Endothelial cell of umbilical vein (primary cell): Measurements from ENCODE around the gene NANOS2. TPM values are rescaled to one million over a fixed set of nuclear protein-coding genes. Genes with fewer than 3 reads are reported as not detected.

Experiments used
- BruUV-seq: library from RNA; stranded (reverse); fragments of 400-500 nt; replicated peaks from 2 replicates; lab custom pipeline; 2021; lab: Mats Ljungman, UMichigan
- CTCF ChIA-PET: fragments of 300-600, 350-600 bp; sonication (Branson Sonifier 250); formaldehyde crosslinking; loops from one replicate; lab custom pipeline; 2021; ENCODE audit warnings: antibody characterized with exemption, inconsistent platforms; lab: Charles Lee
- POLR2A ChIA-PET: fragments of 300-600, 350-600 bp; sonication (Branson Sonifier 250); formaldehyde crosslinking; loops from one replicate; lab custom pipeline; 2021; ENCODE audit warnings: antibody characterized with exemption, inconsistent platforms; lab: Charles Lee
- DNase-seq: peaks from one replicate; pipeline ENCODE4 v3.0.0-alpha.2; 2011; ENCODE audit warnings: low read depth, low spot score
- FAIRE-seq: peaks from 2 replicates; lab custom pipeline; 2011; peaks lifted over from hg19 to GRCh38; lab: Jason Lieb, UNC
- H2AFZ ChIP-seq: 2 replicates; pipeline ENCODE4 v1.6.0; 2012; ENCODE audit warnings: low read depth, low read length, control low read depth, inconsistent platforms
- H3K27ac ChIP-seq: 2 replicates; pipeline ENCODE4 v1.5.1; 2011; ENCODE audit warnings: low read depth, mild to moderate bottlenecking, control low read depth, low read length, moderate library complexity; ENCODE audit not compliant: insufficient read depth
- H3K27me3 ChIP-seq, 2 experiments: 2 replicates each; pipeline versions ENCODE4 v1.6.0 to v1.6.1; 2011; ENCODE audit warnings: low read length in 2 of 2, mixed read lengths in 1 of 2; ENCODE audit not compliant: control insufficient read depth in 2 of 2, insufficient read depth in 2 of 2
- H3K36me3 ChIP-seq, 2 experiments: 2 replicates in 1 of 2; 3 replicates in 1 of 2; pipeline ENCODE4 v1.5.1; 2011; ENCODE audit warnings: low read length in 2 of 2, mild to moderate bottlenecking in 1 of 2, moderate library complexity in 1 of 2; ENCODE audit not compliant: control insufficient read depth in 2 of 2, insufficient read depth in 2 of 2; ENCODE audit errors: extremely low read depth in 1 of 2
- H3K4me1 ChIP-seq: 3 replicates; pipeline ENCODE4 v1.5.1; 2011; ENCODE audit warnings: mild to moderate bottlenecking, low read length; ENCODE audit not compliant: control insufficient read depth, insufficient read depth; ENCODE audit errors: extremely low read depth
- H3K4me2 ChIP-seq: 2 replicates; pipeline ENCODE4 v1.6.1; 2011; ENCODE audit warnings: low read length, control low read depth, mixed read lengths; ENCODE audit not compliant: insufficient read depth
- H3K4me3 ChIP-seq, 3 experiments: fragments of 200-600 bp in 1 of 3; sonication (generic), shearing (Covaris generic) in 1 of 3; replicated peaks in 1 of 3; 2 replicates each; pipeline ENCODE4 v1.5.1; 2011 to 2016; ENCODE audit warnings: control low read depth in 3 of 3, low read length in 3 of 3, mild to moderate bottlenecking in 2 of 3, inconsistent platforms in 1 of 3, low read depth in 1 of 3, moderate library complexity in 1 of 3; ENCODE audit not compliant: insufficient read depth in 1 of 3
- H3K79me2 ChIP-seq: 2 replicates; pipeline ENCODE4 v1.6.0; 2012; ENCODE audit warnings: low read length, inconsistent platforms; ENCODE audit not compliant: control insufficient read depth, insufficient read depth
- H3K9ac ChIP-seq: replicated peaks from 2 replicates; pipeline ENCODE3; 2011; ENCODE audit warnings: low read length, control low read depth; ENCODE audit not compliant: insufficient read depth; ENCODE audit errors: extremely low read depth
- H3K9me1 ChIP-seq: replicated peaks from 3 replicates; pipeline ENCODE4 v1.6.0; 2011; ENCODE audit warnings: mild to moderate bottlenecking, low read length; ENCODE audit not compliant: control insufficient read depth, insufficient read depth; ENCODE audit errors: extremely low read depth
- H3K9me3 ChIP-seq: replicated peaks from 2 replicates; pipeline ENCODE4 v1.5.1; 2012; ENCODE audit warnings: low read length, inconsistent platforms; ENCODE audit not compliant: control insufficient read depth, insufficient read depth
- H4K20me1 ChIP-seq: replicated peaks from 2 replicates; pipeline ENCODE3; 2011; ENCODE audit warnings: mild to moderate bottlenecking, low read length; ENCODE audit not compliant: control insufficient read depth, insufficient read depth; ENCODE audit errors: extremely low read depth
- FOS ChIP-seq: IDR thresholded peaks from 2 replicates; pipeline ENCODE4 v1.6.1; 2011; ENCODE audit warnings: mild to moderate bottlenecking, low read length, moderate library complexity, borderline replicate concordance; ENCODE audit not compliant: insufficient read depth
- GATA2 ChIP-seq: IDR thresholded peaks from 2 replicates; pipeline ENCODE4 v1.7.0; 2011; ENCODE audit warnings: low read depth, mild to moderate bottlenecking, moderate library complexity, mixed read lengths, low read length; ENCODE audit not compliant: insufficient read length, insufficient read depth
- JUN ChIP-seq: IDR thresholded peaks from 2 replicates; pipeline ENCODE4 v1.6.1; 2011; ENCODE audit warnings: borderline replicate concordance, low read depth; ENCODE audit not compliant: insufficient read length, insufficient read depth
- MYC ChIP-seq: IDR thresholded peaks from one replicate; pipeline ENCODE4 v1.6.1; 2011; ENCODE audit warnings: mild to moderate bottlenecking, low read depth, low read length
- POLR2AphosphoS5 ChIP-seq: IDR thresholded peaks from 2 replicates; pipeline ENCODE4 v1.6.1; 2012; ENCODE audit warnings: low read depth, mild to moderate bottlenecking, control low read depth, low read length, moderate library complexity; ENCODE audit not compliant: insufficient read depth
- dilution Hi-C: fragments of 300-500 bp; cut with MboI; formaldehyde crosslinking; loops from one replicate; pipeline ENCODE4 v1.15.0; 2019; ENCODE audit warnings: low sequenced_read_pairs; ENCODE audit not compliant: extremely low pct_ligation_motif_present
- intact Hi-C: fragments of 100-400 bp; cut with micrococcal nuclease; formaldehyde crosslinking; loops from one replicate; pipeline ENCODE4 v1.10.0; 2022
- polyA plus RNA-seq, 4 experiments: library from polyadenylated mRNA; depleted of rRNA in 3 of 4; stranded (reverse) in 3 of 4; unstranded in 1 of 4; fragments of >200 nt; gene quantifications; 2 replicates each; pipeline versions ENCODE4 v1.2.1 to v1.2.3, GENCODE V29; 2011 to 2012; ENCODE audit warnings: missing spikeins in 1 of 4
- total RNA-seq: library from RNA; stranded (reverse); gene quantifications from 2 replicates; pipeline ENCODE4 v1.2.3, GENCODE V29; 2021
- TF ChIP-seq, protein P1 (sequence below), 2 donors: IDR thresholded peaks; 1 replicate in 1 of 2; 2 replicates in 1 of 2; pipeline ENCODE4 v1.5.1; 2011; ENCODE audit warnings: low read length in 2 of 2, mild to moderate bottlenecking in 2 of 2, moderate library complexity in 2 of 2, control low read depth in 1 of 2, inconsistent platforms in 1 of 2, low read depth in 1 of 2; ENCODE audit not compliant: insufficient read depth in 1 of 2; ENCODE audit errors: extremely low read depth in 1 of 2
- TF ChIP-seq, protein P2 (sequence below): IDR thresholded peaks from 2 replicates; pipeline ENCODE4 v1.6.1; 2011; ENCODE audit not compliant: insufficient read depth, insufficient read length

Gene NANOS2
- total and polyA plus RNA-seq, 2 donors (not counting 3 experiments of a cell fraction or from before 2014, with no cell fraction given): not detected

DNA sequence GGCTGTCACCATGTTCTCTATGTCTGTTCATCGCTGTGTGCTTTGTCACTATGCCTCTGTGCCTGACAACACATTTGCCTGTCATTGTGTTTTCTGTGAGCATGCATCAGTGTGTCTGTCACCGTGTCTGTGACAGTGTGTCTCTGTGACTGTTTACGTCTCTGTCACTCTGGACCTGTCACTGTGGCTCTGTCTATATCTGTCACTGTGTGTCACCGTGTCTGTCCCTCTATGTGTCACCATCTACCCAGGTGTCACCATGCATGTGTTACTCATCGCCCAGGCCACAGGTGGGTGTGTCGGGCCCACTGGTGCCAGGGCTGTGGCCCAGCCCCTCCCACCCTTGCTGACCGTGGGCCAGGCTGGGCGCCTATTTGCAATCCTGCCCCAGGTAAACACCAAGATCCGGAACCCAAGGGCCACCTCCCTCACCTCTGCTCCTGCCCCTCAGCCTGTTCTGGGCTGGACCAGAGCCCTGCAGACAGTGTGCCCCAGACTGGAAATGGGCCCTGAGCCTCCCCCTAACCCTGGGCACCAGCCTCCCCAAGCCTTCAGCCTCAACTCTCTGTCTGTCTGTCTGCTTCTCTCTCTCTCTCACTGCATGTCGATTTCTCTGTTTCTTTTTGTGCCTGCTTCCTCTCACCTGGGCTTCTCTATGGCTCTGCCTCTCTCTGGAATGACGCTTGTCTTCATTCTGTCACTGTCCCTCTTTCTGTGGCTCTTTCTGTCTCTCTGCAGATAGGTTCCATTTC is 36.4 kb downstream of the NANOS2 start:
- no TSS peak for BruUV-seq
- peaks cover 2% of the 10 kb centered on the region for H3K4me1 ChIP-seq
- intact Hi-C loops: no loop called here
- H3K4me2 ChIP-seq: no peak overlapping the region
- POLR2A ChIA-PET: no interaction called here
- dilution Hi-C loops: no loop called here
- FAIRE-seq (no peak), DNase-seq (no peak)
- H3K9me1 ChIP-seq: no peaks in the 10 kb centered on the region
- no peak overlapping the region for H3K27ac ChIP-seq
- no peaks in the 10 kb centered on the region for H4K20me1 ChIP-seq
- peaks cover 2 to 6% of the 10 kb centered on the region in 2 experiments for H3K27me3 ChIP-seq
- H3K9ac ChIP-seq: no peak overlapping the region
- CTCF ChIA-PET: interaction anchor here (1.5 to 2.0 kb wide), 2 partner anchors 10 to 14 kb away, joined by 5 to 9 read pairs; partner anchors contain the start of gene FOXA3
- H3K79me2 ChIP-seq: no peaks in the 10 kb centered on the region
- H3K4me3 ChIP-seq: no peak overlapping the region
- TF ChIP-seq JUN (no peak), POLR2AphosphoS5 (no peak), FOS (no peak), GATA2 (no peak), MYC (no peak)
- TF ChIP-seq, protein P1, sequence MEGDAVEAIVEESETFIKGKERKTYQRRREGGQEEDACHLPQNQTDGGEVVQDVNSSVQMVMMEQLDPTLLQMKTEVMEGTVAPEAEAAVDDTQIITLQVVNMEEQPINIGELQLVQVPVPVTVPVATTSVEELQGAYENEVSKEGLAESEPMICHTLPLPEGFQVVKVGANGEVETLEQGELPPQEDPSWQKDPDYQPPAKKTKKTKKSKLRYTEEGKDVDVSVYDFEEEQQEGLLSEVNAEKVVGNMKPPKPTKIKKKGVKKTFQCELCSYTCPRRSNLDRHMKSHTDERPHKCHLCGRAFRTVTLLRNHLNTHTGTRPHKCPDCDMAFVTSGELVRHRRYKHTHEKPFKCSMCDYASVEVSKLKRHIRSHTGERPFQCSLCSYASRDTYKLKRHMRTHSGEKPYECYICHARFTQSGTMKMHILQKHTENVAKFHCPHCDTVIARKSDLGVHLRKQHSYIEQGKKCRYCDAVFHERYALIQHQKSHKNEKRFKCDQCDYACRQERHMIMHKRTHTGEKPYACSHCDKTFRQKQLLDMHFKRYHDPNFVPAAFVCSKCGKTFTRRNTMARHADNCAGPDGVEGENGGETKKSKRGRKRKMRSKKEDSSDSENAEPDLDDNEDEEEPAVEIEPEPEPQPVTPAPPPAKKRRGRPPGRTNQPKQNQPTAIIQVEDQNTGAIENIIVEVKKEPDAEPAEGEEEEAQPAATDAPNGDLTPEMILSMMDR (IDR thresholded peaks at IDR 0.05; ENCODE audit: extremely low read depth in 1 of 2, insufficient read depth in 1 of 2, low read depth in 1 of 2, low read length in 2 of 2): no peak
- TF ChIP-seq, protein P2, sequence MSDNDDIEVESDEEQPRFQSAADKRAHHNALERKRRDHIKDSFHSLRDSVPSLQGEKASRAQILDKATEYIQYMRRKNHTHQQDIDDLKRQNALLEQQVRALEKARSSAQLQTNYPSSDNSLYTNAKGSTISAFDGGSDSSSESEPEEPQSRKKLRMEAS: no peak
- no peak overlapping the region for H2AFZ ChIP-seq
- H3K36me3 ChIP-seq: no peaks in the 10 kb centered on the region
- H3K9me3 ChIP-seq: no peaks in the 10 kb centered on the region
